Breast epithelium (tissue), 4 donors: ENCODE measurements around the gene CCDC148. TPM values are rescaled to one million over a fixed set of nuclear protein-coding genes. Genes with fewer than 3 reads are reported as not detected.
A peak's percentile ranks its signal among the peaks of the same experiment; 100 is the strongest.

Source experiments
- DNase-seq, 2 donors: peaks; one replicate each; pipeline ENCODE4 v3.0.0-alpha.2; 2019; ENCODE audit warnings: low spot score in 2 of 2
- H3K27ac ChIP-seq, 2 donors: fragments of 200-600 bp; sonication (generic) in 1 of 2; one replicate each; pipeline ENCODE4 v1.5.1; 2016 to 2019; ENCODE audit warnings: mild to moderate bottlenecking in 1 of 2
- H3K27me3 ChIP-seq, 2 donors: fragments of 200-600 bp; sonication (generic) in 1 of 2; one replicate each; pipeline versions ENCODE4 v1.5.1 to v1.6.0; 2017 to 2019; ENCODE audit warnings: control low read depth in 1 of 2, mild to moderate bottlenecking in 1 of 2
- H3K36me3 ChIP-seq: fragments of 200-600 bp; one replicate; pipeline ENCODE4 v1.5.1; 2019
- H3K4me1 ChIP-seq, 2 donors: fragments of 200-600 bp; sonication (generic); one replicate each; pipeline ENCODE4 v1.5.1; 2016 to 2019; ENCODE audit warnings: control low read depth in 1 of 2
- H3K4me3 ChIP-seq, 3 donors: fragments of 200-600 bp; sonication (generic); 1 replicate in 2 of 3; 2 replicates in 1 of 3; pipeline ENCODE4 v1.5.1; 2016 to 2019; ENCODE audit warnings: mild to moderate bottlenecking in 3 of 3, moderate library complexity in 2 of 3
- H3K9me3 ChIP-seq, 2 donors: fragments of 200-600 bp; sonication (generic) in 1 of 2; one replicate each; pipeline ENCODE4 v1.5.1; 2016 to 2019; ENCODE audit warnings: control low read depth in 1 of 2
- POLR2A ChIP-seq: fragments of 450-650 bp; IDR thresholded peaks from one replicate; pipeline ENCODE4 v1.6.1; 2016; ENCODE audit warnings: antibody characterized with exemption, mild to moderate bottlenecking, moderate library complexity
- POLR2AphosphoS5 ChIP-seq, 3 donors: sonication (generic); formaldehyde crosslinking; IDR thresholded peaks; one replicate each; pipeline ENCODE4 v1.6.1; 2017; ENCODE audit warnings: antibody characterized with exemption in 3 of 3
- intact Hi-C: fragments of 100-400 bp; cut with DNase I; formaldehyde crosslinking; loops from one replicate; pipeline ENCODE4 v1.15.1; 2023; ENCODE audit warnings: low total_unique reads
- total RNA-seq, 3 donors: library from RNA; depleted of rRNA; stranded (reverse); fragments of >200 nt; gene quantifications; one replicate each; pipeline ENCODE4 v1.1.0, GENCODE V29; 2016
- TF ChIP-seq, protein P1 (sequence below), 3 donors: fragments of 450-650 bp; IDR thresholded peaks; one replicate each; pipeline ENCODE4 v1.5.1; 2016 to 2017; ENCODE audit warnings: antibody characterized with exemption in 3 of 3, mild to moderate bottlenecking in 3 of 3, moderate library complexity in 3 of 3

Gene CCDC148
- total RNA-seq, 3 donors from 2014 or later: 1.4 to 9.8 (median 4.6) TPM

DNA sequence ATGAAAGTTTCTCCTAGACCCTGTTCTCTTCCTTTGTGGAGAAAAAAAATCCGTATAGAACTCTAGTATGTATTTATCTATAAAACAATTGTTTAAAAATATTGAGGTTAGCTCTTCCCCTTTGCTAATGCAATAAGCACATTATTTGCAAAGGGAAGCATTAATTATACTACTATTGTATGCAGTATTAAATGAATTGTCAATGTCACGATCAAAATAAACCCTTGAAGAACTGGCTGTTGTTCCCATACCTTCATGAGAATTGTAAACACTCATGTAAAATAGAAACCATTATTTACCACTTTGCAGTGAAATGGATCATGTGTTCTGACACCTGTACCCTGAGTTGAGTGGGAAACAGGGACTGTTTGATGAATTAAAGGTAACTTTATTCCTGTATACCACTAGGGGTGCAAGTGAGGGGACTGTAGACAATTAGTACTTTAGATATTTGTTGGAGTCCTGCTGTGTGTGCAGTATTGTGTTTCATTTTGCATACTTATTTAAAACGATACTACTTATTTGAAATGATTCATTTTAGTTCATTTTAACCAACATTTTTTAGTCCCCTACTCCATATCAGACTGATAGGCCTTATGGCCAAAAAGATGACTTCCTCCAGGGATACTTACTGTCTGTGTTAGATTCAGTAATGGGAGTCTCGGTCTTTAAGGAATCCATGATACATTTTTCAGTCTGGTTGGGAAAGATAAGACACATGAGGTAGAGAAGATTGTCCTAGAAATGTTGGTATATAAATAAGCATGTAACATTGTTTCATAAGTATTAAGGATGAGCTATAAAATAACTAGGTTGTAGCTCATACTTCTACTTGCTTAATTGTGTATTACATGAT lies 8.1 kb upstream of the CCDC148 start:
- H3K9me3 ChIP-seq: no peaks in the 10 kb centered on the region
- intact Hi-C loops: no loop called here
- no peak for DNase-seq
- H3K36me3 ChIP-seq: no peaks in the 10 kb centered on the region
- no peaks in the 10 kb centered on the region for H3K27me3 ChIP-seq
- H3K4me3 ChIP-seq: no peak overlapping the region
- H3K27ac ChIP-seq: no peak overlapping the region
- no peak for TF ChIP-seq POLR2A
- TF ChIP-seq, protein P1, sequence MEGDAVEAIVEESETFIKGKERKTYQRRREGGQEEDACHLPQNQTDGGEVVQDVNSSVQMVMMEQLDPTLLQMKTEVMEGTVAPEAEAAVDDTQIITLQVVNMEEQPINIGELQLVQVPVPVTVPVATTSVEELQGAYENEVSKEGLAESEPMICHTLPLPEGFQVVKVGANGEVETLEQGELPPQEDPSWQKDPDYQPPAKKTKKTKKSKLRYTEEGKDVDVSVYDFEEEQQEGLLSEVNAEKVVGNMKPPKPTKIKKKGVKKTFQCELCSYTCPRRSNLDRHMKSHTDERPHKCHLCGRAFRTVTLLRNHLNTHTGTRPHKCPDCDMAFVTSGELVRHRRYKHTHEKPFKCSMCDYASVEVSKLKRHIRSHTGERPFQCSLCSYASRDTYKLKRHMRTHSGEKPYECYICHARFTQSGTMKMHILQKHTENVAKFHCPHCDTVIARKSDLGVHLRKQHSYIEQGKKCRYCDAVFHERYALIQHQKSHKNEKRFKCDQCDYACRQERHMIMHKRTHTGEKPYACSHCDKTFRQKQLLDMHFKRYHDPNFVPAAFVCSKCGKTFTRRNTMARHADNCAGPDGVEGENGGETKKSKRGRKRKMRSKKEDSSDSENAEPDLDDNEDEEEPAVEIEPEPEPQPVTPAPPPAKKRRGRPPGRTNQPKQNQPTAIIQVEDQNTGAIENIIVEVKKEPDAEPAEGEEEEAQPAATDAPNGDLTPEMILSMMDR (IDR thresholded peaks at IDR 0.05): peak in 1 of 3 donors; percentile 18
- peaks cover 0 to 16% of the 10 kb centered on the region in 2 donors for H3K4me1 ChIP-seq

DNA sequence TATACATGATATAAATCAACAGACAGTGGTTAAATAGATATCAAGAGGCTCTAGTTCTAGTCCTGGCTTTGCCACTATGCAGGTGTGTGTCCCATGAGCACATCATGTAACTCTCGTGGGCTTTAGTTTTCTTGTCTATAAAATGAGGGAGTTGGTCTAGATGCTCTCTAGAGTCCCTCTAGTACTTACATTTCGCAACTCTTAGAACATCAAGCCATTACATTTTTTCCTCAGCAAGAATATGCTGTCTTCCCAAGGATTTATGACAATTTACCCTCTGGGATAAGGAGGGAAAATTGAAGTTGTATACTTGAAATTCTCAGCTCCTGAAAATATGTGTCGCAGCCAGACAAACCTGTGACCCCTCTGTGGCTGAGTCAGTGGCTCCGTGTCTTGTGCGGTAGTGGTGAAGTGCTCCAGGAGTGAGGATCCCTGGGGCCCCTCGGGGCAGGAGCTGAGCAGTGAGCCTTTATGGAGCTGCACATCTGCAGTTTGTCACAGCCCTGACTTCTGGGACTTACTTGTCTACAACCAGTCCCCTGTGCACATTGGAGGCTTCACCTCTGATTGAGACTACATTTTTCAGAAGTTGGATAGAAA lies 7.0 kb upstream of the CCDC148 start:
- Histone ChIP-seq H3K27ac (no peak overlapping the region), H3K36me3 (no peaks in the 10 kb centered on the region), H3K27me3 (no peaks in the 10 kb centered on the region), H3K4me1 (peaks cover 0 to 16% of the 10 kb centered on the region in 2 donors), H3K4me3 (no peak overlapping the region), H3K9me3 (no peaks in the 10 kb centered on the region)
- DNase-seq: no peak
- TF ChIP-seq POLR2AphosphoS5 (IDR thresholded peaks at IDR 0.05) (no peak), POLR2A (no peak)
- TF ChIP-seq, protein P1 (IDR thresholded peaks at IDR 0.05): no peak
- intact Hi-C loops: no loop called here

DNA sequence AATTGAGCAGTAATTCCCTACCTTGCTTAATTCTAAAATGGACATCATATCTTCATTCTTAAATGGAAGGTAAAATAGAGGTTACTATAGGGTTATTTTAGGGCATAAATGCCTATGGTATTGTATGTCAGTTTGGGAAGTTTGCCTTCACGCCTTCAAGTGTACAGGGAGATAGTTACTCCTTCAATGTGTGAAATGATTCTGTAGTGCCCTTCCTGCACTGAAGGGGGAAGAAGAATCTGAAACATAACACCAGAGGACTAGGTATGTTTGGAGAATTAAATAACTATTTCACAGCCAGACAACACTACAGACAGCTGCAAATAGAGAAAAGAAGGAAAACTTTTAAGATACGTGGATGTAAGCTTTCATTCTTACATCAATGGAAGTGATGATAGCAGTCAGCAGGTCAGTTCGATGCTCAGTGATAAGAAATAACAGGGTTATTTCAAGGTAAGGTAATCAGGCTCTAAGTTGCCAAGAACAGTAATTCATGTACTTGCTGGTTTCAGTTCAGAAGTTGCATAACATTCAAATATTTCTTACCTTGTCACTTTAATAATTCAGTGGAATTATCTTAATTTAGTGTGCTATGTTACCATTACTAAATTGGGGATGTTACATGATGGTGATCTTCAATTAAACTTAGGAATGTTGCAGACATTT lies 4.2 kb upstream of the CCDC148 start:
- peak overlapping the region in 1 of 2 donors; percentile 2 for H3K27ac ChIP-seq
- H3K27me3 ChIP-seq: no peaks in the 10 kb centered on the region
- TF ChIP-seq, protein P1 (IDR thresholded peaks at IDR 0.05): peak in 1 of 3 donors; percentile 32
- TF ChIP-seq POLR2AphosphoS5 (IDR thresholded peaks at IDR 0.05): no peak
- H3K4me1 ChIP-seq: peaks cover 0 to 16% of the 10 kb centered on the region in 2 donors
- no peaks in the 10 kb centered on the region for H3K9me3 ChIP-seq
- peak overlapping the region in 1 of 3 donors; percentile 14 for H3K4me3 ChIP-seq
- no peaks in the 10 kb centered on the region for H3K36me3 ChIP-seq
- intact Hi-C loops: no loop called here
- DNase-seq: no peak

DNA sequence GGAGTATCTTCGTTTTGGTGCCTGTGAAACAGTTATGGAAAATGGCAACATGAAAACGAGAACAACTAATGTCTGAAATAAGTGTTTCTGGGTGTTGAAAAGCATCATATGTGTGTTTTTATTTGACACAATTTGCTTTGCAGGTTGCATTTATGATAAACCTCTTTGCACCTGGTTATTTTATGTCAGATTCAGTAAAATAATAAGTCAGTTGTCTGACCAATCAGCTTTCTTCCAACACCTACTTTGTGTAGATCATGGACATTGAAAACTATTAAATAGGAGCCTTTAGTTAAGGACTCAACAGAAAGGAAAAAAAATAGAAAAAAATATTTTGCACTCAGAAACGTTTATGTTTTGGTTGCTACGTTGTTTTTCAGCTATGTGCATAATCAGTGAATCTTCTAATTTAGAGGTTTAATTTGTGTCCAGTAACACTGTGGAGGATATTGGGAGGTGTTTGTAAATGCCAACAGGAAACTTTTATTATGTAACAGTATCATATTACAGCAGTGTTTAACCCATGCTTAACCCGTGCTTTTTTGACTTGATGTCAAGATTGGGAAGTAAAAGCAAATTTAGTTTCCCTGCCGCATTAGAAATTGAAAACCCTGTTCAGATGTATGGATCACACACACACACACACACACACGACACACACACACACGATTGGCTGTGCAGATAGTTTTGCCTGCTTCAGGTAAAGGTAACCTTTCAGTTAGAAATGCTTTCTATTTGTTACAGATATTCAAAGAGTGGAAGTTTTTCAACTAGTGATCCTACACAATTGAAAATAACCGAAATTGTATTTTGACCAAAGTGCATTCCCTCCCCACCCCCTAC lies 2.8 kb upstream of the CCDC148 start:
- no peak for DNase-seq
- Histone ChIP-seq H3K4me3 (peak overlapping the region; percentile 82 to 97 (median 91)), H3K36me3 (no peaks in the 10 kb centered on the region), H3K27ac (peak overlapping the region; percentile 93 to 99), H3K4me1 (peaks cover 0 to 16% of the 10 kb centered on the region in 2 donors), H3K27me3 (no peaks in the 10 kb centered on the region), H3K9me3 (no peaks in the 10 kb centered on the region)
- intact Hi-C loops: no loop called here
- TF ChIP-seq, protein P1 (IDR thresholded peaks at IDR 0.05): no peak
- TF ChIP-seq POLR2AphosphoS5 (IDR thresholded peaks at IDR 0.05): no peak
- no peak for TF ChIP-seq POLR2A
